Common myeloid progenitor, CD34-positive (primary cell): ENCODE measurements around the gene INTS15.

ENCODE experiments used
- CTCF ChIA-PET: fragments of 350-600 bp; sonication (Branson Sonifier 250); formaldehyde crosslinking; loops from one replicate; lab custom pipeline; 2021; ENCODE audit warnings: antibody characterized with exemption; lab: Charles Lee
- POLR2A ChIA-PET: fragments of 350-600 bp; sonication (Branson Sonifier 250); formaldehyde crosslinking; loops from one replicate; lab custom pipeline; 2021; ENCODE audit warnings: antibody characterized with exemption; lab: Charles Lee
- DNase-seq, 3 donors: peaks; one replicate each; pipeline versions ENCODE4 v3.0.0 to v3.0.0-alpha.2; 2013
- H3K27ac ChIP-seq, 2 experiments: 1 replicate in 1 of 2; 2 replicates in 1 of 2; pipeline ENCODE4 v1.7.0; 2013; ENCODE audit warnings: inconsistent platforms in 2 of 2, low read length in 2 of 2, mild to moderate bottlenecking in 2 of 2, low read depth in 1 of 2, moderate library complexity in 1 of 2; ENCODE audit not compliant: severe bottlenecking in 2 of 2, insufficient read depth in 1 of 2, poor library complexity in 1 of 2
- H3K27me3 ChIP-seq, 5 experiments: replicated peaks in 2 of 5; 1 replicate in 3 of 5; 2 replicates in 2 of 5; pipeline versions ENCODE4 v1.6.1 to v1.7.0; 2013; ENCODE audit warnings: low read length in 4 of 5, mild to moderate bottlenecking in 2 of 5, moderate library complexity in 2 of 5, inconsistent platforms in 1 of 5; ENCODE audit not compliant: insufficient read depth in 5 of 5, control insufficient read depth in 4 of 5
- H3K36me3 ChIP-seq, 4 experiments: 1 replicate in 2 of 4; 2 replicates in 2 of 4; pipeline versions ENCODE4 v1.6.1 to v1.7.0; 2013; ENCODE audit warnings: low read length in 3 of 4, control low read depth in 1 of 4, mild to moderate bottlenecking in 1 of 4; ENCODE audit not compliant: control insufficient read depth in 4 of 4, insufficient read depth in 4 of 4
- H3K4me1 ChIP-seq, 4 experiments: 1 replicate in 3 of 4; 2 replicates in 1 of 4; pipeline versions ENCODE4 v1.6.1 to v1.7.1; 2013; ENCODE audit warnings: low read length in 3 of 4, mild to moderate bottlenecking in 3 of 4, control low read depth in 1 of 4, inconsistent platforms in 1 of 4, moderate library complexity in 1 of 4; ENCODE audit not compliant: control insufficient read depth in 4 of 4, insufficient read depth in 4 of 4; ENCODE audit errors: control extremely low read depth in 1 of 4
- H3K4me3 ChIP-seq, 7 experiments: 1 replicate in 4 of 7; 2 replicates in 3 of 7; pipeline versions ENCODE4 v1.5.1 to v1.7.0; 2013; ENCODE audit warnings: mild to moderate bottlenecking in 7 of 7, low read length in 6 of 7, moderate library complexity in 6 of 7, inconsistent platforms in 2 of 7, low read depth in 2 of 7, control low read depth in 1 of 7; ENCODE audit not compliant: insufficient read depth in 4 of 7, control insufficient read depth in 1 of 7; ENCODE audit errors: extremely low read depth in 1 of 7
- H3K9me3 ChIP-seq, 5 experiments: 1 replicate in 4 of 5; 2 replicates in 1 of 5; pipeline versions ENCODE4 v1.6.1 to v1.7.1; 2013; ENCODE audit warnings: low read length in 4 of 5, mild to moderate bottlenecking in 2 of 5, inconsistent platforms in 1 of 5, low read depth in 1 of 5, moderate library complexity in 1 of 5; ENCODE audit not compliant: control insufficient read depth in 4 of 5, insufficient read depth in 2 of 5; ENCODE audit errors: control extremely low read depth in 1 of 5
- WGBS: methylation state at CpG from one replicate; pipeline ENCODE4 v1.1.5; 2013; ENCODE audit not compliant: insufficient coverage; 5-methylcytosine and 5-hydroxymethylcytosine counted together

Gene INTS15

GRCh38 chr7:6647541-6647940 lies 57.7 kb downstream of the INTS15 start:
- H3K27ac ChIP-seq, result no peak overlapping the region
- WGBS, result 96% methylated on average over 14 of the region's 14 CpGs
- no peak for DNase-seq
- no peak overlapping the region for H3K4me3 ChIP-seq
- H3K27me3 ChIP-seq, result no peaks in the 10 kb centered on the region
- no peaks in the 10 kb centered on the region for H3K4me1 ChIP-seq
- ChIA-PET POLR2A (no interaction called here), CTCF (no interaction called here)
- H3K36me3 ChIP-seq, result peaks cover 27 to 94% (median 72%) of the 10 kb centered on the region in 4 experiments
- H3K9me3 ChIP-seq, result peaks cover 0 to 39% (median 25%) of the 10 kb centered on the region in 5 experiments

- Histone ChIP-seq H3K4me1 (no peaks in the 10 kb centered on the region), H3K4me3 (no peak overlapping the region), H3K9me3 (peaks cover 0 to 46% (median 30%) of the 10 kb centered on the region in 5 experiments), H3K27me3 (no peaks in the 10 kb centered on the region), H3K36me3 (peaks cover 31 to 94% (median 71%) of the 10 kb centered on the region in 4 experiments), H3K27ac (no peak overlapping the region)
- POLR2A ChIA-PET, result no interaction called here
- no peak for DNase-seq
- CTCF ChIA-PET, result no interaction called here
- WGBS, result 92% methylated on average over 16 of the region's 17 CpGs
Observed at GRCh38 chr7:6648066-6648814, 58.4 kb downstream of the INTS15 start.

- POLR2A ChIA-PET, result no interaction called here
- CTCF ChIA-PET, result no interaction called here
- H3K27ac ChIP-seq, result no peak overlapping the region
- WGBS, result 90% methylated on average over 2 of the region's 5 CpGs
- peaks cover 0 to 51% (median 30%) of the 10 kb centered on the region in 5 experiments for H3K9me3 ChIP-seq
- no peaks in the 10 kb centered on the region for H3K27me3 ChIP-seq
- H3K4me1 ChIP-seq, result no peaks in the 10 kb centered on the region
- H3K4me3 ChIP-seq, result no peak overlapping the region
- peaks cover 32 to 94% (median 68%) of the 10 kb centered on the region in 4 experiments for H3K36me3 ChIP-seq
- DNase-seq, result no peak
Observed at GRCh38 chr7:6648815-6649104, 58.9 kb downstream of the INTS15 start.

- H3K4me1 ChIP-seq, result no peaks in the 10 kb centered on the region
- H3K9me3 ChIP-seq, result peaks cover 0 to 57% (median 36%) of the 10 kb centered on the region in 5 experiments
- no peaks in the 10 kb centered on the region for H3K27me3 ChIP-seq
- ChIA-PET CTCF (interaction anchor here (0.8 to 1.0 kb wide), 3 partner anchors 10 to 13 kb away, joined by 3 read pairs; no protein-coding TSS in a partner anchor), POLR2A (no interaction called here)
- DNase-seq, result no peak
- no peak overlapping the region for H3K4me3 ChIP-seq
- 95% methylated on average over 10 of the region's 13 CpGs for WGBS
- peaks cover 32 to 94% (median 67%) of the 10 kb centered on the region in 4 experiments for H3K36me3 ChIP-seq
- H3K27ac ChIP-seq, result no peak overlapping the region
Observed at GRCh38 chr7:6649241-6649961, 59.6 kb downstream of the INTS15 start.

GRCh38 chr7:6650086-6650485 lies 60.3 kb downstream of the INTS15 start:
- WGBS, result 99% methylated on average over 7 of the region's 10 CpGs

GRCh38 chr7:6650521-6651011 lies 60.7 kb downstream of the INTS15 start:
- Histone ChIP-seq H3K27me3 (no peaks in the 10 kb centered on the region), H3K9me3 (peaks cover 0 to 64% (median 36%) of the 10 kb centered on the region in 5 experiments), H3K27ac (no peak overlapping the region), H3K4me1 (no peaks in the 10 kb centered on the region), H3K36me3 (peaks cover 33 to 98% (median 69%) of the 10 kb centered on the region in 4 experiments), H3K4me3 (peak overlapping the region in 1 of 7 experiments; percentile 6)
- DNase-seq, result no peak
- WGBS, result 97% methylated on average over 12 of the region's 12 CpGs
- ChIA-PET CTCF (interaction anchor here (1.0 kb wide), 1 partner anchor 12 kb away, joined by 3 read pairs; no protein-coding TSS in a partner anchor), POLR2A (interaction anchor here (0.9 kb wide), 1 partner anchor 14 kb away, joined by 3 read pairs; the partner anchor contains the start of gene ZNF316)

More at GRCh38 chr7:6650086-6650485, 60.3 kb downstream of the INTS15 start:
- ChIA-PET CTCF (interaction anchor here (0.8 to 1.0 kb wide), 2 partner anchors 9 to 12 kb away, joined by 3 read pairs; no protein-coding TSS in a partner anchor), POLR2A (interaction anchor here (0.9 kb wide), 1 partner anchor 13 kb away, joined by 3 read pairs; the partner anchor contains the start of gene ZNF316)
- Histone ChIP-seq H3K27ac (no peak overlapping the region), H3K27me3 (no peaks in the 10 kb centered on the region), H3K4me3 (no peak overlapping the region), H3K36me3 (peaks cover 31 to 94% (median 66%) of the 10 kb centered on the region in 4 experiments), H3K9me3 (peaks cover 0 to 64% (median 36%) of the 10 kb centered on the region in 5 experiments), H3K4me1 (no peaks in the 10 kb centered on the region)
- DNase-seq, result no peak
